GM12878 (cell line): ENCODE results near the gene KRTAP10-3. TPM values are rescaled to one million over a fixed set of nuclear protein-coding genes. Genes with fewer than 3 reads are reported as not detected.

Experiments used
- ATAC-seq: fragments of 200-7000 bp; cut with Tn5 transposase; 3 replicates; pipeline ENCODE4 v1.9.1; 2020; ENCODE audit warnings: mild to moderate bottlenecking, moderate library complexity
- BruUV-seq: library from RNA; stranded (reverse); fragments of 400-500 nt; replicated peaks from 2 replicates; lab custom pipeline; 2021; lab: Mats Ljungman, UMichigan
- CTCF ChIA-PET: fragments of 300-600 bp; sonication (Branson Sonifier 250); formaldehyde crosslinking; extraction: SDS; loops from one replicate; lab custom pipeline; 2021; ENCODE audit warnings: inconsistent platforms; lab: Yijun Ruan, JAX
- POLR2A ChIA-PET: fragments of 350-600 bp; formaldehyde crosslinking; extraction: SDS; loops from one replicate; lab custom pipeline; 2021; ENCODE audit warnings: inconsistent platforms; lab: Charles Lee
- RAD21 ChIA-PET: fragments of 300-600 bp; sonication (Branson Sonifier 250); formaldehyde crosslinking; loops from one replicate; lab custom pipeline; 2023; ENCODE audit warnings: antibody characterized with exemption; ENCODE audit not compliant: unreplicated experiment; lab: Charles Lee
- SMC1A ChIA-PET: fragments of 300-600 bp; sonication (Branson Sonifier 250); formaldehyde crosslinking; loops from one replicate; lab custom pipeline; 2023; ENCODE audit not compliant: unreplicated experiment, uncharacterized antibody; lab: Charles Lee
- DNase-seq: peaks from one replicate; pipeline ENCODE4 v3.0.0-alpha.2; 2011; ENCODE audit warnings: low read depth, low spot score
- FAIRE-seq: peaks from 3 replicates; lab custom pipeline; 2011; peaks lifted over from hg19 to GRCh38; lab: Jason Lieb, UNC
- H2AFZ ChIP-seq: 2 replicates; pipeline ENCODE4 v1.6.0; 2011; ENCODE audit warnings: low read depth, low read length, control low read depth; ENCODE audit not compliant: control insufficient read depth
- H3K27ac ChIP-seq: 2 replicates; pipeline ENCODE4 v1.5.1; 2011; ENCODE audit warnings: control low read depth; ENCODE audit not compliant: control insufficient read depth, insufficient read depth
- H3K27me3 ChIP-seq, 2 experiments: replicated peaks in 1 of 2; 2 replicates each; pipeline versions ENCODE4 v1.6.0 to v1.6.1; 2011; ENCODE audit warnings: low read length in 1 of 2; ENCODE audit not compliant: control insufficient read depth in 2 of 2, insufficient read depth in 2 of 2
- H3K36me3 ChIP-seq, 2 experiments: 2 replicates each; pipeline ENCODE4 v1.5.1; 2011; ENCODE audit warnings: low read length in 1 of 2; ENCODE audit not compliant: control insufficient read depth in 2 of 2, insufficient read depth in 2 of 2
- H3K4me1 ChIP-seq: 2 replicates; pipeline ENCODE4 v1.6.1; 2011; ENCODE audit warnings: mild to moderate bottlenecking, low read length, moderate library complexity, mixed read lengths; ENCODE audit not compliant: control insufficient read depth, insufficient read depth
- H3K4me2 ChIP-seq: 2 replicates; pipeline ENCODE4 v1.6.0; 2011; ENCODE audit warnings: control low read depth; ENCODE audit not compliant: control insufficient read depth, insufficient read depth
- H3K4me3 ChIP-seq: fragments of 200-600 bp; sonication (generic); 2 replicates; pipeline ENCODE4 v1.5.1; 2016
- H3K79me2 ChIP-seq: 2 replicates; pipeline ENCODE4 v1.6.0; 2011; ENCODE audit warnings: low read length; ENCODE audit not compliant: control insufficient read depth, insufficient read depth
- H3K9ac ChIP-seq: 2 replicates; pipeline ENCODE4 v1.8.0; 2011; ENCODE audit warnings: low read length, control low read depth, mixed read lengths; ENCODE audit not compliant: control insufficient read depth, insufficient read depth
- H3K9me3 ChIP-seq: replicated peaks from 3 replicates; pipeline ENCODE4 v1.5.1; 2011; ENCODE audit warnings: mild to moderate bottlenecking, low read length; ENCODE audit not compliant: control insufficient read depth, insufficient read depth
- H4K20me1 ChIP-seq: 2 replicates; pipeline ENCODE4 v1.6.0; 2011; ENCODE audit not compliant: control insufficient read depth, insufficient read depth
- ATF3 ChIP-seq: IDR thresholded peaks from 2 replicates; pipeline ENCODE4 v1.6.1; 2011; ENCODE audit warnings: low read depth, mild to moderate bottlenecking, low read length, moderate library complexity, borderline replicate concordance; ENCODE audit errors: extremely low read depth
- CEBPB ChIP-seq, 2 experiments: fragments of 150-350 bp in 1 of 2; IDR thresholded peaks; 2 replicates each; pipeline ENCODE4 v1.6.1; 2012 to 2014; ENCODE audit warnings: low read depth in 2 of 2, low read length in 2 of 2, borderline replicate concordance in 1 of 2, inconsistent platforms in 1 of 2
- CHD1 ChIP-seq: IDR thresholded peaks from 2 replicates; pipeline ENCODE4 v1.6.1; 2012; ENCODE audit warnings: low read depth, low read length, improper control_type of control experiment
- IKZF1 ChIP-seq: fragments of 450-650 bp; conservative IDR thresholded peaks from 2 replicates; pipeline ENCODE4 v1.6.1; 2017; ENCODE audit warnings: antibody characterized with exemption, mild to moderate bottlenecking
- IRF5 ChIP-seq: fragments of 450-650 bp; IDR thresholded peaks from 2 replicates; pipeline ENCODE4 v1.6.1; 2017; ENCODE audit warnings: borderline replicate concordance
- KAT2A ChIP-seq: conservative IDR thresholded peaks from 2 replicates; pipeline ENCODE4 v1.6.1; 2011; ENCODE audit warnings: low read depth, low read length; ENCODE audit not compliant: control insufficient read depth
- MAX ChIP-seq: IDR thresholded peaks from 2 replicates; pipeline ENCODE4 v1.6.1; 2012; ENCODE audit warnings: low read depth, low read length, improper control_type of control experiment
- NFYA ChIP-seq: IDR thresholded peaks from 2 replicates; pipeline ENCODE4 v1.6.1; 2011; ENCODE audit warnings: low read depth, mild to moderate bottlenecking, low read length, improper control_type of control experiment, borderline replicate concordance
- NFYB ChIP-seq: IDR thresholded peaks from 2 replicates; pipeline ENCODE4 v1.6.1; 2011; ENCODE audit warnings: low read depth, mild to moderate bottlenecking, low read length, improper control_type of control experiment, moderate library complexity; ENCODE audit not compliant: insufficient read depth
- PKNOX1 ChIP-seq: fragments of 450-650 bp; IDR thresholded peaks from 2 replicates; pipeline ENCODE4 v1.6.1; 2016; ENCODE audit warnings: mild to moderate bottlenecking
- POLR2AphosphoS2 ChIP-seq: IDR thresholded peaks from 2 replicates; pipeline ENCODE4 v1.6.1; 2011; ENCODE audit warnings: low read depth, mild to moderate bottlenecking, low read length, improper control_type of control experiment, moderate library complexity
- SIN3A ChIP-seq: IDR thresholded peaks from 2 replicates; pipeline ENCODE4 v1.6.1; 2012; ENCODE audit warnings: low read depth, low read length, improper control_type of control experiment
- SPI1 ChIP-seq: IDR thresholded peaks from 2 replicates; pipeline ENCODE4 v1.6.1; 2011; ENCODE audit warnings: low read depth, mild to moderate bottlenecking, low read length, moderate library complexity, borderline replicate concordance; ENCODE audit not compliant: insufficient read depth
- YY1 ChIP-seq: IDR thresholded peaks from 2 replicates; pipeline ENCODE4 v1.6.1; 2011; ENCODE audit warnings: low read depth, mild to moderate bottlenecking, low read length
- ZBTB40 ChIP-seq: fragments of 450-650 bp; IDR thresholded peaks from 2 replicates; pipeline ENCODE4 v1.6.1; 2016; ENCODE audit warnings: mild to moderate bottlenecking, moderate library complexity, borderline replicate concordance
- WGBS: methylation state at CpG from one replicate; pipeline ENCODE4 v1.1.6; 2016; ENCODE audit warnings: low lambda C conversion rate; ENCODE audit not compliant: insufficient replicate concordance, insufficient coverage; ENCODE audit errors: missing lambda C conversion rate; 5-methylcytosine and 5-hydroxymethylcytosine counted together
- in situ Hi-C: fragments of 300-500 bp; cut with MboI; formaldehyde crosslinking; loops from 9 replicates; pipeline ENCODE4 v1.14.3; 2018; ENCODE audit warnings: mixed read lengths
- intact Hi-C: fragments of 100-400 bp; cut with micrococcal nuclease; formaldehyde crosslinking; loops from one replicate; pipeline ENCODE4 v1.14.2; 2022; ENCODE audit not compliant: unreplicated experiment
- polyA plus RNA-seq, 11 experiments: library from polyadenylated mRNA; depleted of rRNA in 4 of 11; unstranded in 6 of 11; stranded (reverse) in 5 of 11; fragments of >200 nt; fragmentation: Nextera tagmentation in 4 of 11; fragmentation: Illumina TruSeq in 1 of 11; extraction: Ambion mirVana in 4 of 11; extraction: Trizol in 1 of 11; gene quantifications; 1 replicate in 1 of 11; 2 replicates in 10 of 11; pipeline versions ENCODE4 v1.2.1 to v1.2.3, GENCODE V29; 2011 to 2016; ENCODE audit warnings: inconsistent platforms in 2 of 11, missing spikeins in 2 of 11, low read depth in 1 of 11
- total RNA-seq, 4 experiments: library from RNA; depleted of rRNA in 3 of 4; stranded (reverse); fragments of >200 nt in 3 of 4; fragmentation: Illumina TruSeq in 1 of 4; extraction: Trizol in 1 of 4; gene quantifications; 2 replicates each; pipeline versions ENCODE4 v1.2.1 to v1.2.3, GENCODE V29; 2013 to 2021

Gene KRTAP10-3
- total and polyA plus RNA-seq, 10 of the 15 experiments (the other 5 are each of a cell fraction or from before 2014, with no cell fraction given) = not detected

- Histone ChIP-seq H3K4me1 (no peaks in the 10 kb centered on the region), H3K27me3 (no peaks in the 10 kb centered on the region), H2AFZ (no peak overlapping the region), H4K20me1 (no peaks in the 10 kb centered on the region), H3K79me2 (no peaks in the 10 kb centered on the region), H3K27ac (no peak overlapping the region), H3K4me2 (no peak overlapping the region), H3K9ac (no peak overlapping the region), H3K36me3 (no peaks in the 10 kb centered on the region), H3K4me3 (no peak overlapping the region), H3K9me3 (no peaks in the 10 kb centered on the region; the same call in 2 of the 3 replicates)
- FAIRE-seq (no peak), DNase-seq (no peak), ATAC-seq (no peak)
- no TSS peak for BruUV-seq
- CTCF ChIA-PET = no interaction called here
- RAD21 ChIA-PET = no interaction called here
- WGBS = 64% methylated on average over 37 of the region's 40 CpGs
- intact Hi-C loops = no loop called here
- SMC1A ChIA-PET = no interaction called here
- POLR2A ChIA-PET = no interaction called here
- TF ChIP-seq YY1 (no peak), MAX (no peak), CHD1 (no peak), CEBPB (IDR thresholded peaks at IDR 0.05; ENCODE audit: borderline replicate concordance in 1 of 2, low read depth in 2 of 2, low read length in 2 of 2) (no peak), PKNOX1 (no peak), NFYA (no peak), ZBTB40 (no peak), IKZF1 (no peak), ATF3 (no peak), IRF5 (no peak), NFYB (no peak), SPI1 (no peak), SIN3A (no peak), KAT2A (no peak), POLR2AphosphoS2 (no peak)
- in situ Hi-C loops = no loop called here
Observed at GRCh38 chr21:44571844-44572782, 13.5 kb upstream of the KRTAP10-3 start.
